Osteoblast (primary cell): Measurements from ENCODE around the gene RFC4. TPM values are rescaled to one million over a fixed set of nuclear protein-coding genes. Genes with fewer than 3 reads are reported as not detected.

Experiments used
- DNase-seq: peaks from one replicate; pipeline ENCODE4 v3.0.0; 2011; ENCODE audit warnings: low spot score, mixed read lengths; ENCODE audit not compliant: insufficient read length; ENCODE audit errors: missing footprints
- H2AFZ ChIP-seq: 2 replicates; pipeline ENCODE4 v1.6.0; 2011; ENCODE audit warnings: mild to moderate bottlenecking, low read length
- H3K27ac ChIP-seq: 2 replicates; pipeline ENCODE4 v1.5.1; 2011; ENCODE audit warnings: mild to moderate bottlenecking, low read depth, low read length, moderate library complexity
- H3K27me3 ChIP-seq: 2 replicates; pipeline ENCODE4 v1.6.0; 2012; ENCODE audit warnings: mild to moderate bottlenecking, control low read depth, inconsistent platforms, low read length, moderate library complexity; ENCODE audit not compliant: insufficient read depth
- H3K36me3 ChIP-seq: 2 replicates; pipeline ENCODE4 v1.5.1; 2011; ENCODE audit warnings: mild to moderate bottlenecking, low read length, control low read depth, moderate library complexity; ENCODE audit not compliant: insufficient read depth
- H3K4me1 ChIP-seq: 2 replicates; pipeline ENCODE4 v1.5.1; 2011; ENCODE audit warnings: mild to moderate bottlenecking, low read length, control low read depth, moderate library complexity; ENCODE audit not compliant: insufficient read depth
- H3K4me2 ChIP-seq: 2 replicates; pipeline ENCODE4 v1.6.0; 2011; ENCODE audit warnings: mild to moderate bottlenecking, low read length; ENCODE audit not compliant: insufficient read depth
- H3K4me3 ChIP-seq: fragments of 200-600 bp; sonication (generic); 3 replicates; pipeline ENCODE4 v1.5.1; 2012; ENCODE audit warnings: mild to moderate bottlenecking, low read length, inconsistent platforms; ENCODE audit not compliant: insufficient read depth
- H3K79me2 ChIP-seq: 2 replicates; pipeline ENCODE4 v1.6.0; 2012; ENCODE audit warnings: mild to moderate bottlenecking, low read length, control low read depth, inconsistent platforms; ENCODE audit not compliant: insufficient read depth
- H3K9me3 ChIP-seq: 2 replicates; pipeline ENCODE4 v1.5.1; 2011; ENCODE audit warnings: low read depth, low read length, control low read depth
- H4K20me1 ChIP-seq: 2 replicates; pipeline ENCODE4 v1.6.0; 2012; ENCODE audit warnings: mild to moderate bottlenecking, low read length, control low read depth; ENCODE audit not compliant: insufficient read depth
- total RNA-seq: library from RNA; depleted of rRNA; stranded (reverse); fragments of >200 nt; gene quantifications from 2 replicates; pipeline ENCODE4 v1.2.3, GENCODE V29; 2012
- TF ChIP-seq, protein P1 (sequence below): IDR thresholded peaks from 2 replicates; pipeline ENCODE4 v1.5.1; 2011; ENCODE audit warnings: mild to moderate bottlenecking, low read depth, low read length, moderate library complexity; ENCODE audit errors: extremely low read depth

RFC4 gene
- total RNA-seq, 1 donor: 18.1 TPM

DNA sequence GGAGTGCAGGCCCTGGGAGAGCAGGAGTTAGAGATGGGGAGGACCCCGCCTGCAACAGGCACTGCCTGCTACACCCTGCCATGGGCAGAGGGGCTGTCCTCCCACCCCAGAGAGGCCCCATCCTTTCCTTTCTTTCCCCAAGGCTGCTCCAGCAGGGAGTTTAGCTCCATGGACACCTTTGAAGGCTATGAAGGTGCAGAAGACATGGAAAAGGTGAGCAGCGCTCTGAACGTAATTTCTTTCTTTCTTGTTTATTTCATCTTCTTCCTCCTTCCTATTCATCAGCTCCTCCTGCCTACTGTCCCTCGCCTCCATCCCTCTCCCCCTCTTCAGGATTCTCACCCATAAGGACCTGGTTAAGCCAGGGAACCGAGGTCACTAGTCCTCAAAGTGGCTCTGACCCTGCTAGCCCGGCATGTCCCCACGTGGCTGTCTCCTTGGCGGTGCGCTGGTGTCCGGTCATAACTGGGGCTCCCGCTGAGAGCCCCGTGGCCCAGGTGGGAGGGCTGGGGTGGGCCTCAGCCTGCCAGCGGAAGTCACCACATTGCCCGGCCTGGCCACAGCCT is 20.2 kb upstream of the RFC4 start:
- DNase-seq: peak; percentile 61
- H3K4me3 ChIP-seq: peak overlapping the region; percentile 74
- H3K4me1 ChIP-seq: peaks cover 19% of the 10 kb centered on the region
- TF ChIP-seq, protein P1, sequence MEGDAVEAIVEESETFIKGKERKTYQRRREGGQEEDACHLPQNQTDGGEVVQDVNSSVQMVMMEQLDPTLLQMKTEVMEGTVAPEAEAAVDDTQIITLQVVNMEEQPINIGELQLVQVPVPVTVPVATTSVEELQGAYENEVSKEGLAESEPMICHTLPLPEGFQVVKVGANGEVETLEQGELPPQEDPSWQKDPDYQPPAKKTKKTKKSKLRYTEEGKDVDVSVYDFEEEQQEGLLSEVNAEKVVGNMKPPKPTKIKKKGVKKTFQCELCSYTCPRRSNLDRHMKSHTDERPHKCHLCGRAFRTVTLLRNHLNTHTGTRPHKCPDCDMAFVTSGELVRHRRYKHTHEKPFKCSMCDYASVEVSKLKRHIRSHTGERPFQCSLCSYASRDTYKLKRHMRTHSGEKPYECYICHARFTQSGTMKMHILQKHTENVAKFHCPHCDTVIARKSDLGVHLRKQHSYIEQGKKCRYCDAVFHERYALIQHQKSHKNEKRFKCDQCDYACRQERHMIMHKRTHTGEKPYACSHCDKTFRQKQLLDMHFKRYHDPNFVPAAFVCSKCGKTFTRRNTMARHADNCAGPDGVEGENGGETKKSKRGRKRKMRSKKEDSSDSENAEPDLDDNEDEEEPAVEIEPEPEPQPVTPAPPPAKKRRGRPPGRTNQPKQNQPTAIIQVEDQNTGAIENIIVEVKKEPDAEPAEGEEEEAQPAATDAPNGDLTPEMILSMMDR: no peak
- H3K27ac ChIP-seq: no peak overlapping the region
- no peaks in the 10 kb centered on the region for H4K20me1 ChIP-seq
- H3K9me3 ChIP-seq: no peaks in the 10 kb centered on the region
- H3K36me3 ChIP-seq: no peaks in the 10 kb centered on the region
- H3K4me2 ChIP-seq: peak overlapping the region; percentile 91
- no peak overlapping the region for H2AFZ ChIP-seq
- peaks cover 38% of the 10 kb centered on the region for H3K27me3 ChIP-seq
- H3K79me2 ChIP-seq: no peaks in the 10 kb centered on the region

DNA sequence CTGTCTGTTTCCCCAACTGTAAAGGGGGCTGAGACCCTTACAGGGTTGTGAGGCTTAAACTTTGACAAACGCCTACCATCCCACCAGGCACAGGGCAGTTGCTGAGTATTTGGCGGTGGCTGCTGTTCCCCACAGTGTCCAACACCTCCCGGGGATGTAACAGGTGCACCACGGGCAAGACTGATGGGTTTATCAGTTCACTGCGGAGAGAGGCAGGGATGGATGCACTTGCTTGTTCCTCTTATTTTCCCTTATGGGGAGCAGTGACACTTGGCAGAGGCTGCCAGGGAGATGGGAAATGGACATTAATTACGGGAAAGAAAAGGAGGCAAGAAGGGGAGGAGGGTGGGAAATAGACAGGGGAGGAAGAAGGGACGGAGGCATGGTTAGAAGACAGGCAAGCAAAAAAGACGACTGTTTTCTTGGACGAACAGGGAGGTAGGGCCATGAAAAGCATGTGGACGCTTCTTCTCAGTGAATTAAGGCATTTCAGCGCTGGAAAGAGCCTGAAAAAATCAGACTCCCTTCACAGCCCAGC is 19.7 kb upstream of the RFC4 start:
- Histone ChIP-seq H2AFZ (peak overlapping the region; percentile 11), H4K20me1 (no peaks in the 10 kb centered on the region), H3K4me2 (peak overlapping the region; percentile 91), H3K9me3 (no peaks in the 10 kb centered on the region), H3K36me3 (no peaks in the 10 kb centered on the region), H3K27me3 (peaks cover 33% of the 10 kb centered on the region), H3K4me1 (peaks cover 19% of the 10 kb centered on the region), H3K79me2 (no peaks in the 10 kb centered on the region), H3K27ac (no peak overlapping the region), H3K4me3 (peak overlapping the region; percentile 39)
- DNase-seq: peak; percentile 31
- TF ChIP-seq, protein P1: no peak

DNA sequence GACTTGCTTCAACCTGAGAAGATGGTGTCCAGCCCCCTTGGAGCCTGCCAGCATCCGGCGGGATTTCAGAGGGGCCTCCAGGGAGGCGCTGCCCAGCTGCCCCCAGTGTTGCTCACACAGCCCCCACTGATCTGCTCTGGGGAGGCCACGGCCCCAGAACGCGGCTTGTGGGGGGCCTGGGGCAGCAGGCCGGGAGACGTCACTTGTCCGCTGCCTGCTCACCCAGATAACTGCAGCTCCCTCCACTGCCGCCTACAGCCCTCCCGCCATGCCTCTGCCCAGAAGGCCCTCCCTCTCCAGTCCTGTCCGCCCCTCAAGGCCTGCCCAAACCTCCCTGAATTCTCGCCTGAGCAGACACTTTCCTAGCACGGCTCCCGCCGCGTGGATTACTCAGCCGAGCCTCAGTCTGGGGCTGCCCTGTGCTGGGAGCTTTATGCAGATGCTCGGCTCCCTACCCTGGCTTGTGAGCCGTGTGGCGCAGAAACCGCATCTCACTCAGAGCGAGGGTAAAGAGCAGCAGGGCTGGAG is 19.1 kb upstream of the RFC4 start:
- Histone ChIP-seq H3K79me2 (no peaks in the 10 kb centered on the region), H3K36me3 (no peaks in the 10 kb centered on the region), H4K20me1 (no peaks in the 10 kb centered on the region), H3K27me3 (peaks cover 28% of the 10 kb centered on the region), H3K4me3 (peak overlapping the region; percentile 39), H2AFZ (peak overlapping the region; percentile 11), H3K4me2 (peak overlapping the region; percentile 55), H3K9me3 (no peaks in the 10 kb centered on the region), H3K27ac (no peak overlapping the region), H3K4me1 (peaks cover 19% of the 10 kb centered on the region)
- peak; percentile 89 for DNase-seq
- TF ChIP-seq, protein P1: no peak

DNA sequence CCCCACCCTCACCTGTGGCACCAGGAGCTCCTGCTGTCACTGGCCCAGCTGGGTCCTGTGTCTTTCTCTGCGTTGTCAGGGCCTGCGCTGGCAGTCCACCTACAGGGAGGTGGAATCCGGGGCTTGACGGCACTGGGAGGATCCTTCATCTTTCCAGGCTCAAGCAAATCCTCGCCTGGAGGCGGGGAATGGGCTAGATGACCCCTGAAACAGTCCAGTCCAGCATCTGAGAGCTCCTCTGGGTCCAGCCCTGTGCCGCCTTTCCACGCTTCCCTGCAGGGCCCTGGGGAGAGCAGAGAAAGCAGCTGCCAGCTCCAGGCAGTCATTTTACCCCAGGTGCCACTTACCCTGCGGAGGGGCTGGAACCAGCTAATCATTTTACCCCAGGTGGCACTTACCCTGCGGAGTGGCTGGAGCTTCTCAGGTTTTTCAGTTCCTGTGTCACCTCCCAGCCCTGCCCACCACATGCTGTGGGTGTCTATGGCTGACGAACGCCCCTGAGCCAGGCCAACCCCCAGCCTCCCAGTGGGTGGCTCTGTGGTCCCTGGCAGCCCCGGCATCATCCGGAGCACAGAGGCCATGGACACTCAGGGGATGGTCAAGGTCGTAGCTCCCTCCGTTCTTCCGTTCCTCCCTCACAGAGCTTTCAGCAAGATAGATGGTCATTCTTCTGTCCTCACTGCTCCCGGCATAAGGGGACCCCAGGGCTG is 18.3 kb upstream of the RFC4 start:
- no peaks in the 10 kb centered on the region for H3K79me2 ChIP-seq
- peak overlapping the region; percentile 55 for H3K4me2 ChIP-seq
- peaks cover 20% of the 10 kb centered on the region for H3K27me3 ChIP-seq
- peaks cover 19% of the 10 kb centered on the region for H3K4me1 ChIP-seq
- H4K20me1 ChIP-seq: no peaks in the 10 kb centered on the region
- no peaks in the 10 kb centered on the region for H3K36me3 ChIP-seq
- no peak for DNase-seq
- no peak overlapping the region for H3K27ac ChIP-seq
- no peak overlapping the region for H3K4me3 ChIP-seq
- no peaks in the 10 kb centered on the region for H3K9me3 ChIP-seq
- H2AFZ ChIP-seq: peak overlapping the region; percentile 11
- TF ChIP-seq, protein P1: no peak
